ENCODE results near the gene TIA1. TPM values are rescaled to one million over a fixed set of nuclear protein-coding genes. Genes with fewer than 3 reads are reported as not detected.
"Not testable (repeated sequence)": the region's sequence is repeated elsewhere in the genome, so short reads cannot be mapped to it uniquely, and the experiment has no call there.

TIA1 gene
- polyA plus RNA-seq, 5 donors, result 343 to 674 (median 619) TPM

GRCh38 chr2:70169654-70170245, 78.7 kb downstream of the TIA1 start:
- not testable (repeated sequence) for DNase-seq

DNA sequence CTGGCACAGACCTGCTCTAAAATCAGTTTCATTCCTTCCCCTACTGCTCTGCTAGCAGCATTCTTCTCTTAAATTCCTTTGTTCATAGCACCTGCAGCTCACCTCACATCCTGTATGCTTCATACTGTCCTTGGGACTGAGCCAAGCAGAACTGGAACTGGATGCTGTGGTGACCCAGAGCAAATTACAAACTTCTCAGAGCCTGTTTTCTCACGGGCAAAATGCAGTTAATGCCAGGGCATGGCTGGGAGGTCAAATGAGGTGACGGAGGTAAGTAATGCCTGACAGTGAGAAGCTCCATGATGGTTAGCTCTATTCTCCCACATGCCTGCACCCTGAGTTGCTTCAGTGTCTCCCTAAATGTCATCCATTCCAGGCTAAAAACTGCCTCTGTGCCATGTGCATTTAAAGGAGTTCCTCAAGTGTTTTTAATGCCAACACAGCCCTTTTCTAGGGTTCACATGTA, 87.3 kb downstream of the TIA1 start:
- DNase-seq, result no peak

DNA sequence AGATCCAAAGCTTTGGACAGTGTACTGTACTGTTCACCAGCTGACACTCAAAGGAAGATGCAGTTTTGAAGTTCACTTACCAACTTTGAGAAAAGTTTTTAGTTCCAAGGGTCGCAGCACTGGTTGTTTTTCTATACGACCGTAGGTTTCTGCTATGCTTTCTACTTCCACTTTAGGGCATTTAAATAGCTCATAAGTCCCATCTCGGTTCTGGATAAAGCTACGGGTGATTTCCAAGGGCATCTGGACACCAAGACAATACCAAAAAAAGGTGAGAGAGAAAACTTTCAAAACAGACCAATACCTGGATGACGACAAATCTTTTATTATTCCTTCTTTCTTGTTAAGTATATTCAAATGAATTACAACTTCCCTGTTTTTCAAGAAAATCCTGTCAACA, 87.9 kb downstream of the TIA1 start:
- DNase-seq, result no peak

Other genes with a start within 250 kb of the TIA1 start
- 100 to 1,000 TPM; 160 to 295 (median 193) TPM for gene PCBP1, start 161.2 kb downstream of the TIA1 start, polyA plus RNA-seq (ENCODE audit: insufficient read depth in 1 of 5, insufficient read length in 5 of 5, low replicate concordance in 1 of 5)
- 10 to 100 TPM; 14.0 to 16.7 (median 14.8) TPM for gene C2orf42, start 57.6 kb downstream of the TIA1 start, polyA plus RNA-seq (ENCODE audit: insufficient read depth in 1 of 5, insufficient read length in 5 of 5, low replicate concordance in 1 of 5)
- 10 to 100 TPM; 49.6 to 74.4 (median 66.7) TPM for gene PCYOX1, start 9.5 kb upstream of the TIA1 start, polyA plus RNA-seq (ENCODE audit: insufficient read depth in 1 of 5, insufficient read length in 5 of 5, low replicate concordance in 1 of 5)
- 100 to 1,000 TPM; 101 to 138 (median 133) TPM for gene SNRPG, start 45.1 kb upstream of the TIA1 start, polyA plus RNA-seq (ENCODE audit: insufficient read depth in 1 of 5, insufficient read length in 5 of 5, low replicate concordance in 1 of 5)
- 10 to 100 TPM; 47.5 to 57.0 (median 55.8) TPM for gene FAM136A, start 53.4 kb upstream of the TIA1 start, polyA plus RNA-seq (ENCODE audit: insufficient read depth in 1 of 5, insufficient read length in 5 of 5, low replicate concordance in 1 of 5)

Data from right lung (tissue), 5 donors.